A673 (cell line): Measurements from ENCODE around the gene UACA.

Experiments used
- EZH2 ChIP-seq: fragments of 200-600 bp; sonication (generic); IDR thresholded peaks from 2 replicates; pipeline ENCODE4 v1.6.1; 2017; ENCODE audit warnings: borderline replicate concordance, low read depth, mild to moderate bottlenecking, mixed read lengths, antibody characterized with exemption, low read length; ENCODE audit not compliant: poor library complexity, severe bottlenecking
- TF ChIP-seq, protein P1 (sequence below): fragments of 300-800, 200-600 bp; sonication (generic); conservative IDR thresholded peaks from 2 replicates; pipeline ENCODE4 v1.5.1; 2017; ENCODE audit warnings: low read depth, mild to moderate bottlenecking, antibody characterized with exemption, low read length, moderate library complexity, mixed read lengths

DNA sequence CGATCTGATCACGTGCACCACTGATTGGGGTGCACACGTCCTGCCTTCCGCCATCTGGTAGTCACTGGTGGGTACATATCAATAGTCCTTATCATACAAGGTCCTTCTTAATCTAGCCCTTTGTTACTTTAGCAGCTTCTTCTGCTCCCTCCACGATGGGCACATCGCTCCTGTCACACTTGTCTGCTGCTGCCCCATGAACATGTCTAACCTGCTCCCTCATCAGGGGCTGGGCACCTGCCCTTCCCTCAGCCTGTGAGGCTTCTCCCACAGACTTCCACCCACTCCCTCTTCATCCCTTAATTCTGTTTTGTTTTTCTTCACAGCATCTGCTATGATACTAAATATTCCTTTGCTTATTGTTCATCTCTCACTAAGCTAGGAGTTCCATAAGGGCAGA lies 82.5 kb downstream of the UACA start:
- TF ChIP-seq, protein P1, sequence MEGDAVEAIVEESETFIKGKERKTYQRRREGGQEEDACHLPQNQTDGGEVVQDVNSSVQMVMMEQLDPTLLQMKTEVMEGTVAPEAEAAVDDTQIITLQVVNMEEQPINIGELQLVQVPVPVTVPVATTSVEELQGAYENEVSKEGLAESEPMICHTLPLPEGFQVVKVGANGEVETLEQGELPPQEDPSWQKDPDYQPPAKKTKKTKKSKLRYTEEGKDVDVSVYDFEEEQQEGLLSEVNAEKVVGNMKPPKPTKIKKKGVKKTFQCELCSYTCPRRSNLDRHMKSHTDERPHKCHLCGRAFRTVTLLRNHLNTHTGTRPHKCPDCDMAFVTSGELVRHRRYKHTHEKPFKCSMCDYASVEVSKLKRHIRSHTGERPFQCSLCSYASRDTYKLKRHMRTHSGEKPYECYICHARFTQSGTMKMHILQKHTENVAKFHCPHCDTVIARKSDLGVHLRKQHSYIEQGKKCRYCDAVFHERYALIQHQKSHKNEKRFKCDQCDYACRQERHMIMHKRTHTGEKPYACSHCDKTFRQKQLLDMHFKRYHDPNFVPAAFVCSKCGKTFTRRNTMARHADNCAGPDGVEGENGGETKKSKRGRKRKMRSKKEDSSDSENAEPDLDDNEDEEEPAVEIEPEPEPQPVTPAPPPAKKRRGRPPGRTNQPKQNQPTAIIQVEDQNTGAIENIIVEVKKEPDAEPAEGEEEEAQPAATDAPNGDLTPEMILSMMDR = no peak
- TF ChIP-seq EZH2 = no peak
